Measurements from ENCODE around the gene PODXL2. TPM values are rescaled to one million over a fixed set of nuclear protein-coding genes. Genes with fewer than 3 reads are reported as not detected.

Gene PODXL2
- total RNA-seq, 2 donors from 2014 or later: 4.8 to 5.5 TPM

DNA sequence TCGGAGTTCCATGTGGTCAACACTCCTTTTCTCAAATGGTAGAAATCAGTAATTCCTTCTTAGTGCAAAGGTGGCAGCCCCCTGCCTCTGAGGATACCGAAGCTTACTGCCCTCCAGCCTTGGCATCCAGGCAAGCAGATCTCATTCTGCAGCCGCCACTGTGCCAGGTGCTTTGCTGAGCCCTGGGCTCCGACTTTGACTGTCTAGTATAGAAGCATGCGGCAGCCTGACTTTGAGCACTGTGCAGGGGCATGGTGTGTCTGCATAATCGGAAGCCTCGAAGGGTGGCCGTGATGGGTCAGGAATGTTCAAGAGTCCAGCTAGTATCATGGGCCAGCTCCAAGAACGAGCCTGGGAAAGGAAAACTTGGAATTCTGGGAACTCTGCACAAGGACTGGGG is 83.5 kb downstream of the PODXL2 start:
- Mint-ChIP-seq H3K27ac (no peak overlapping the region), H3K36me3 (ENCODE audit: low read depth) (no peaks in the 10 kb centered on the region), H3K4me1 (no peaks in the 10 kb centered on the region), H3K27me3 (peaks cover 36% of the 10 kb centered on the region), H3K4me3 (no peak overlapping the region)
- DNase-seq (no peak), ATAC-seq (no peak)
- H3K9me3 ChIP-seq (ENCODE audit: control insufficient read depth, low read length, poor library complexity, severe bottlenecking): no peaks in the 10 kb centered on the region

DNA sequence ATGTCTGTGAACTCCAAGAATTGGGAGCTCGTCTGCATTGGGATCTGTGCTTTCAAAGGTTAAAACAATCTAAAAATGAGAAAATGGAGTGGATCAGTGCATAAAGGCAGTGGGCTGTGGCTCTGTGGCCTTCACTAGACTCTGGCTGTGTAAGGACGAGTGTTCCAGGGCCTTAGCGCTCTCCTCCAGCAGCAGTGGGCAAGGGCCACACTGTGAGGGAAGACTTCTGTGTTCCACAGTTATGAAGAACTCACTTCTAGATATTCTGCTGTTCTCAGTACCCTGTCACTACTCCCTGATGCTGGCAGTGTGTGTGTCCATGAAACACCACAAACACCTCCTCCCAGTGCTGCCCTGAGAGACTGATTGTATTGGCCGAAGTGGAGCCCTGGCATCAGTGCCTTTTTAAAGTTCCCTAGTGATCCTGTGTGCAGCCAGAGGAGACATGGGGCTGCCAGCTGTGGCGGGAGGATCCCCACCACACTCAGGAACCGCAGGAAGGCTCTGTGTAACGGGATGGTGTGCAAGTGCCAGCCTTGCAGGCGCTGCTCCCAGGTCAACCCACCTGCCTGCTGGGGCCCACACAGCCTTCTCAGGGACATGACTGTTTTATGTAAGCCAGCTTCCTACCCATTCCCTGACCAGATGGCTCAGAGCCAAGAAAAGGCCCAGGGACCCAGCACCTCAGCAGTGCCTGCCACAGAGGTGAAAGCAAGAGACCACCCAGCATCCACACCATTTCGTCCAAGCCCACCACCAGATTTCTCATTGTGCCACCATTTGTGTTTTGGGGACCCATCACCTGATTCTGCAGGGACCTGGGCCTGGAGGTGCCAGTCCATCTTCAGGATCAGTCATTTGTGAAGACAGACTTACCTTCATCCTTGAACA is 84.1 kb downstream of the PODXL2 start:
- no peaks in the 10 kb centered on the region for H3K9me3 ChIP-seq (ENCODE audit: control insufficient read depth, low read length, poor library complexity, severe bottlenecking)
- Mint-ChIP-seq H3K36me3 (ENCODE audit: low read depth) (no peaks in the 10 kb centered on the region), H3K27me3 (peaks cover 36% of the 10 kb centered on the region), H3K27ac (no peak overlapping the region), H3K4me3 (no peak overlapping the region), H3K4me1 (no peaks in the 10 kb centered on the region)
- DNase-seq: no peak
- no peak for ATAC-seq

DNA sequence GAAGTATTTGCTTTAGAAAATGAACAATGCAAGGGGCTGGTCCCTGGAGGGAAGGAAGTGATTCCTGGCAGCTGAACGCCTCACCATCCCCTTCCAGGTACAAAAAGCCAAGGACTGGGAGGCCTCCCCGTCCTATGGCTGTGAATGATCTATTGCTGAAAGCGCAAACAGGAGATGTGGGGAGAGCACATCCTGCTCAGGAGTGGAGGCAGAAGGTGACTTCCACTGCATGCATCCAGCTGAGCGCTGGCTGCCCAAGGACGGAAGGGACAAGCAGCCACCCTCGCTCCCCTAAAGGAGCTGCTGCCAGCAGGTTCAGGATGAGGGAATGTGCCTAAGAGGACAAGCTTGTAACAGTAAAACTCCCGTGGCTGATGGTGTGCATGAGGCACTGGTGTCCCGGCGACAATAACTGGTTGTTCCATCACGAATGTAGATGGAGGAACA is 85.2 kb downstream of the PODXL2 start:
- Mint-ChIP-seq H3K27me3 (peaks cover 36% of the 10 kb centered on the region), H3K27ac (no peak overlapping the region), H3K4me3 (no peak overlapping the region), H3K4me1 (no peaks in the 10 kb centered on the region), H3K36me3 (ENCODE audit: low read depth) (no peaks in the 10 kb centered on the region)
- H3K9me3 ChIP-seq (ENCODE audit: control insufficient read depth, low read length, poor library complexity, severe bottlenecking): no peaks in the 10 kb centered on the region
- no peak for ATAC-seq
- DNase-seq: no peak

DNA sequence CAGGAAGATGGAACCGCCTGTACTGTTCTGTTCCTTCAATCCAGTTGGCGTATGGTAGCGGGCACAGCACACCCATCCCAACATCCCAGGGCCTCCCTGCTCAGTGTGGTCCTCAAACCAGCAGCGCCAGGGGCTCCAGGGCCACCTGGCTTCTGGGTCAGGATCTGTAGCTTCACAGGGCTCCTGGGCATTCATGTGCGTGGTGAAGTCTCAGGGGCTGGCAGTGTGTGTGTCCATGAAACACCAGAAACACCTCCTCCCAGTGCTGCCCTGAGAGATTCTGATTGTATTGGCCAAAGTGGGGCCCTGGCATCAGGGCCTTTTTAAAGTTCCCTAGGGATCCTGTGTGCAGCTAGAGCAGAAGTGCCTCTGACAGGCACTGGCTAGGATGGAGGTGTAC is 85.9 kb downstream of the PODXL2 start:
- no peaks in the 10 kb centered on the region for H3K9me3 ChIP-seq (ENCODE audit: control insufficient read depth, low read length, poor library complexity, severe bottlenecking)
- Mint-ChIP-seq H3K36me3 (ENCODE audit: low read depth) (no peaks in the 10 kb centered on the region), H3K4me1 (no peaks in the 10 kb centered on the region), H3K4me3 (no peak overlapping the region), H3K27ac (no peak overlapping the region), H3K27me3 (peaks cover 36% of the 10 kb centered on the region)
- ATAC-seq: no peak
- no peak for DNase-seq

DNA sequence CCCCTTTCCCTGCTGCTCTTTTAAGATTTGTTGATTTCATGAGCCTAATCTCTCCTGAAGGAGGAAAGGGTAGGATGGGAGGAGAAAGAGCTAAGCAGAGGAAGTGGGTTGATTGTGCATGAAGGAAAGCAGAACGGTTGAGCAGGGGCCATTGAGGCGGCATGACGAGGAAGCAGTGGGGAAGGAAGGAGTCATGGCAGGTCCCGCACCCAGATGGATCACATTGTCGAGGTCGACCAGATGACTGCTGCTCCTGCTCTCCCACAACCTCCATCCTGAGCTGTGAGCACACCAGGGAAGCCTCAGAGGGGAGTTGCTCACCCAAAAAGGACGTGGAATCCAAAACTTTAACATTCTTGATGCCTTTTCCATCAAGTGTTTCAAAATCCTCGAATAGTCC is 86.5 kb downstream of the PODXL2 start:
- Mint-ChIP-seq H3K27ac (no peak overlapping the region), H3K4me3 (peak overlapping the region; percentile 68), H3K36me3 (ENCODE audit: low read depth) (no peaks in the 10 kb centered on the region), H3K27me3 (peaks cover 36% of the 10 kb centered on the region), H3K4me1 (no peaks in the 10 kb centered on the region)
- ATAC-seq (no peak), DNase-seq (no peak)
- H3K9me3 ChIP-seq (ENCODE audit: control insufficient read depth, low read length, poor library complexity, severe bottlenecking): no peaks in the 10 kb centered on the region

GRCh38 chr3:127716384-127716783 is 87.4 kb downstream of the PODXL2 start:
- DNase-seq: no peak
- no peak overlapping the region for H3K4me3 Mint-ChIP-seq
- ATAC-seq: no peak

DNA sequence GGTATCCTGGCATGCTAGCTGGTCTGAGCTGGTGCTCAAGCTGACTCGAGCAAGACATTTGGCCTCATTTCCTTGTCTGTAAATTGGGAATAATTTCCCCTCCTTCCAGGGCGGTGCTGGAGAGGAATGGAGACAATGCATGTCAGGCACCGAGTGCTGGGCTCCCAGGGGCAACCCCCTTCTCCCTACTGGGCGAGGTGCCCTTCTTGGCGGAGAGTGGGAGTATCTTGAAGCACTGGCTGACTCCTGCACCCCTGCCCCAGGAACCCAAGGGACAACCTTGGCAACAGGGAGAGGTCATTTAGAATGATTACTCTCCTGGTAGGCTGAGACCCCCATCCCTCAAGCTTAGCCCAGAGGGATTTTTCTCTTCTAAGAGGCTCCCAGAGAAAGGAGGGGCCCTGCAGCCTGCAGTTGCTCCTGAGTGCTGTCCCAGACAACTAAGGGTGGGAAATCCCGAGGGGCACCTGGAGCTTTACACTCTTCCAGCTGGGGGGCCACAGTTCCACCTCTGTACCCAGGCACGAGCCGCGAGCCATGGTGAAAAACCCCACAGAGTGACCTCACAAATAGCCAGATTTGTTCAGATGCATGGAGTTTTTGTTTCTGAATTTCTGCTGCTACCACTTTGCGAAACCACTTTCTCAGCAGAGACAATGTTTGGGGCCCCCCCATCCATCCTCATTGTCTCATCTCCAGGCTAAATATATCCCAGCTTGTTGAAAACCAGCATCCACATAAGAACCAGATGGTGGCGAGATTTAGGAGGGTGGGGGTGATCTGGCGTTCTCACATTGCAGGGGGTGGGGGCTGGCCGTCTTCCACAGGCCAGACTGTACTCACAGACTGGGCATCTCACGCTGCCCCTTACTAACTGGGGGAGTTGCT is 88.6 kb downstream of the PODXL2 start:
- Mint-ChIP-seq H3K27me3 (peaks cover 26% of the 10 kb centered on the region), H3K4me3 (no peak overlapping the region), H3K4me1 (no peaks in the 10 kb centered on the region), H3K36me3 (ENCODE audit: low read depth) (no peaks in the 10 kb centered on the region), H3K27ac (no peak overlapping the region)
- no peaks in the 10 kb centered on the region for H3K9me3 ChIP-seq (ENCODE audit: control insufficient read depth, low read length, poor library complexity, severe bottlenecking)
- ATAC-seq (no peak), DNase-seq (no peak)

More at GRCh38 chr3:127716384-127716783, 87.4 kb downstream of the PODXL2 start:
- Mint-ChIP-seq H3K27ac (no peak overlapping the region), H3K36me3 (ENCODE audit: low read depth) (no peaks in the 10 kb centered on the region), H3K27me3 (peaks cover 36% of the 10 kb centered on the region), H3K4me1 (no peaks in the 10 kb centered on the region)
- no peaks in the 10 kb centered on the region for H3K9me3 ChIP-seq (ENCODE audit: control insufficient read depth, low read length, poor library complexity, severe bottlenecking)

- peaks cover 24% of the 10 kb centered on the region for H3K27me3 Mint-ChIP-seq
- no peaks in the 10 kb centered on the region for H3K4me1 Mint-ChIP-seq
- H3K4me3 Mint-ChIP-seq: no peak overlapping the region
- H3K27ac Mint-ChIP-seq: no peak overlapping the region
- no peak for DNase-seq
- H3K9me3 ChIP-seq (ENCODE audit: control insufficient read depth, low read length, poor library complexity, severe bottlenecking): no peaks in the 10 kb centered on the region
- ATAC-seq: no peak
- H3K36me3 Mint-ChIP-seq (ENCODE audit: low read depth): no peaks in the 10 kb centered on the region
Measured at GRCh38 chr3:127718245-127718915, 89.4 kb downstream of the PODXL2 start.

DNA sequence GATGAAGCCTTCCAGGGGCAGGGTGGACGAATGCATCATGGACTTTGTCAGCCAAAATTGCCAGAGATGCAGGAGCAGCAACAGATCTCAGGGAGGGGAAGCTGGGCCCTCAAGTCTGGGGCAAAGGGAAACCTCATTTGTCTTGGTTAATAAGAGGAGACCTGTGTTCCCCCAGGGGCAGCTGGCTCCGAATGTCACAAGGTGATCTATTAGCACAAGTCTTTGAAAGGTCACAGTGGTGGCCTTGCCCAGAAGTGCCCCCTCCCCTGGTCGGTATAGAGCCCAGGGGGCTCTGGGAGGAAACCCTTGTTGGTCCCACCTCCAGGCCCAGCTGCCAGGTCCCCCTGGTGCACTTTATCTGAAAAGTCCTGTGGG is 89.9 kb downstream of the PODXL2 start:
- no peak for DNase-seq
- H3K9me3 ChIP-seq (ENCODE audit: control insufficient read depth, low read length, poor library complexity, severe bottlenecking): no peaks in the 10 kb centered on the region
- Mint-ChIP-seq H3K36me3 (ENCODE audit: low read depth) (no peaks in the 10 kb centered on the region), H3K4me3 (no peak overlapping the region), H3K4me1 (no peaks in the 10 kb centered on the region), H3K27ac (no peak overlapping the region), H3K27me3 (peaks cover 18% of the 10 kb centered on the region)
- ATAC-seq: no peak

DNA sequence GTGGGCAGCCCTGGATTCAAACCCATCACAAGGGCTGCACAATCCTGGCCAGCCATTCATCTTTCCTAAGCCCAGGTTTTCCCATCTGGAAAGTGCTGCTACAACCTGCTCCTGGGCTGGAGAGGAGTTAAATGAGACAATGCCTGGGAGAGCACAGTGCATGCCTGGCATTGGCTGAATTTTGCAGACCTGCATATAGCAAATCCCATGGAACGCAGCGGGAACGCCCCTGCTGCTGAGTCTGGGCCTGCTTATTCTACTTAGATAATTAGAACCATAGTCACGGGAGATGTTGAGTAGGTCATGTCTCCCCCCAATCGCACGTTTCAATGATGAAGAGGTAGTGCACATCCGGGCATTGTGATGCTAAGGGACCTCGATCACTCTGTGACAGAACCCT is 90.4 kb downstream of the PODXL2 start:
- Mint-ChIP-seq H3K36me3 (ENCODE audit: low read depth) (no peaks in the 10 kb centered on the region), H3K27me3 (peaks cover 14% of the 10 kb centered on the region), H3K4me1 (no peaks in the 10 kb centered on the region), H3K4me3 (no peak overlapping the region), H3K27ac (no peak overlapping the region)
- ATAC-seq (no peak), DNase-seq (no peak)
- H3K9me3 ChIP-seq (ENCODE audit: control insufficient read depth, low read length, poor library complexity, severe bottlenecking): no peaks in the 10 kb centered on the region

GRCh38 chr3:127720161-127720823 is 91.3 kb downstream of the PODXL2 start:
- no peak for DNase-seq
- H3K27ac Mint-ChIP-seq: no peak overlapping the region
- H3K27me3 Mint-ChIP-seq: peaks cover 10% of the 10 kb centered on the region
- H3K4me3 Mint-ChIP-seq: no peak overlapping the region
- peaks cover 4% of the 10 kb centered on the region for H3K36me3 Mint-ChIP-seq (ENCODE audit: low read depth)
- no peaks in the 10 kb centered on the region for H3K4me1 Mint-ChIP-seq
- no peak for ATAC-seq
- H3K9me3 ChIP-seq (ENCODE audit: control insufficient read depth, low read length, poor library complexity, severe bottlenecking): no peaks in the 10 kb centered on the region

DNA sequence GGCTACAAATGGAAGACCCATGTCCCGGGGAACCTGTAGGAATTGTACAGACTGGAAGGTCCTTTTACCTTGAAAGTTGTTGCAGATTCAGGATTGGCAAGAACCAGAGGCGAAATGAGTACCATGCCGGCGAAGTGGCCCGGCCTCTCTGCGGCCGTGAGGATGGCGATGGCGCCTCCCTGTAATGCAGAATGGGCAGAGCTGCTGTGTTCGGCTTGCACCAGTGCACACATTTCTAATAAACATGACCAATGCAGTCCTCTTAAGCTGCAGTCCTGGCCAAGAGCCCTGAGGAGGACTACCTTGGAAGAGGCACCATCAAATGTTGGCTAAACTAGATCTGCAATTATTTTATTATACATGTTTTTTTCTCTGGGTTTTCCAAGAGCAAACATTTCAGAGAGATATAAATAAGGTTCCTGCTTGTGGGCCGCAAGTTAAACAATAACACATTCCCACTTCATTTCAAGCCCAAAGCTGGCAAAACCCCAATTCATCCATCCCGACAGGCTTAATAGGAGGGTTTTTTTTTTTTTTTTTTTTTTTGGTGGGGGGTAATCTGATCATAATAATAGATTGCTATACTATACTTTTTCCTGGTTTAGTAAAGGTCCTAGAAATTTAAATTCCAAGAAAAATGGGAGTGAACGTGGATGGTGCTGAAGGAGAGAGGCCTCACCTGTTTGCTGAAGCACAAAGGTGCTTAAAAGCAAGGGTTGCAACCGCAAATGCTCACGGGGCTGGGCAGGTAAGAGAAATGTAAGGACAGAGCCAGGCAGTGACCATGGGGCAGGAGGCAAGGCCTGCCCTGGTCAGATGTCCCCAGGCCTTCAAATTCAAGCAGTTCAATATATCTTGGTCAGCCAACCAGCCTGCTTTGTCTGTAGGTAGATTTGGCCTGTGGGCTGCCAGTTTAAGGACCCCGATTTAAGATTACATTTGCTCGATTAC is 92.3 kb downstream of the PODXL2 start:
- no peak overlapping the region for H3K27ac Mint-ChIP-seq
- ATAC-seq (no peak), DNase-seq (no peak)
- H3K4me1 Mint-ChIP-seq: no peaks in the 10 kb centered on the region
- H3K27me3 Mint-ChIP-seq: peaks cover 12% of the 10 kb centered on the region
- peaks cover 6% of the 10 kb centered on the region for H3K36me3 Mint-ChIP-seq (ENCODE audit: low read depth)
- H3K9me3 ChIP-seq (ENCODE audit: control insufficient read depth, low read length, poor library complexity, severe bottlenecking): no peaks in the 10 kb centered on the region
- no peak overlapping the region for H3K4me3 Mint-ChIP-seq
